Aortic smooth muscle cell (primary cell): ENCODE data around the gene USP5. TPM values are rescaled to one million over a fixed set of nuclear protein-coding genes. Genes with fewer than 3 reads are reported as not detected.

Experiments
- total RNA-seq: library from RNA; depleted of rRNA; stranded (reverse); fragments of >200 nt; gene quantifications from 2 replicates; pipeline ENCODE4 v1.2.3, GENCODE V29; 2014

USP5 gene
- total RNA-seq = 98.9 and 128 TPM in 2 replicates

GRCh38 chr12:6851921-6852650, at the start of gene USP5:
TSS of gene USP5 (plus strand) at chr12:6852150. CDS start at chr12:6852180, 30 bp downstream.

GRCh38 chr12:6821591-6822425, 30.1 kb upstream of the USP5 start, which contains the start of gene GPR162:
TSS of gene GPR162 (plus strand) at chr12:6821821. CDS start at chr12:6823899, 2,078 bp downstream.

GRCh38 chr12:6827982-6828780, 23.8 kb upstream of the USP5 start, which contains the start of gene P3H3:
TSS of gene P3H3 (plus strand) at chr12:6828407. CDS start at chr12:6828441, 34 bp downstream.

GRCh38 chr12:6840761-6841515, 11.0 kb upstream of the USP5 start, which contains the start of gene GNB3:
TSS of gene GNB3 (plus strand) at chr12:6840925. CDS start at chr12:6841288, 363 bp downstream.

GRCh38 chr12:6851153-6851920, 613 bp upstream of the USP5 start, which contains the start of gene CDCA3:
TSS of gene CDCA3 (minus strand) at chr12:6851286. CDS start at chr12:6850952, 334 bp downstream.

GRCh38 chr12:6867413-6868210, 15.7 kb downstream of the USP5 start, which contains the start of gene TPI1:
TSS of gene TPI1 (plus strand) at chr12:6867531. CDS start at chr12:6867567, 36 bp downstream.

GRCh38 chr12:6873094-6874014, 21.4 kb downstream of the USP5 start, which contains the start of gene SPSB2:
TSS of gene SPSB2 (minus strand) at chr12:6873303. CDS start at chr12:6872901, 402 bp downstream.

GRCh38 chr12:6904280-6905276, 52.6 kb downstream of the USP5 start, which contains the start of gene LRRC23:
TSS of gene LRRC23 (plus strand) at chr12:6904822. CDS start at chr12:6905634, 812 bp downstream.

GRCh38 chr12:6914246-6914946, 62.4 kb downstream of the USP5 start, which contains the start of gene ENO2:
TSS of gene ENO2 (plus strand) at chr12:6914580. CDS start at chr12:6915833, 1,253 bp downstream.

Other genes with a start within 250 kb of the USP5 start
- 228 and 268 TPM in 2 replicates for gene CHD4, start 244.8 kb upstream of the USP5 start, total RNA-seq
- not detected in 2 replicates for gene LPAR5, start 216.2 kb upstream of the USP5 start, total RNA-seq
- gene ACRBP, start 204.7 kb upstream of the USP5 start, total RNA-seq = 0.13 and 0.25 TPM in 2 replicates
- gene ING4, start 189.0 kb upstream of the USP5 start, total RNA-seq = 26.0 and 41.9 TPM in 2 replicates
- 9.2 and 10.6 TPM in 2 replicates for gene ZNF384, start 162.8 kb upstream of the USP5 start, total RNA-seq
- 0.13 TPM in 1 of 2 replicates, not detected in the other for gene PIANP, start 151.3 kb upstream of the USP5 start, total RNA-seq
- 143 and 164 TPM in 2 replicates for gene COPS7A, start 128.1 kb upstream of the USP5 start, total RNA-seq
- gene MLF2, start 99.0 kb upstream of the USP5 start, total RNA-seq = 119 TPM in 2 replicates
- 58.0 and 85.9 TPM in 2 replicates for gene PTMS, start 85.8 kb upstream of the USP5 start, total RNA-seq
- under 0.01 and 0.12 TPM in 2 replicates for gene LAG3, start 79.6 kb upstream of the USP5 start, total RNA-seq
- 3.1 and 7.5 TPM in 2 replicates for gene CD4, start 62.6 kb upstream of the USP5 start, total RNA-seq
- 5.7 and 7.9 TPM in 2 replicates for gene GPR162, start 30.3 kb upstream of the USP5 start, total RNA-seq
- 90.6 and 104 TPM in 2 replicates for gene P3H3, start 23.7 kb upstream of the USP5 start, total RNA-seq
- gene GNB3, start 11.2 kb upstream of the USP5 start, total RNA-seq = 1.6 and 1.8 TPM in 2 replicates
- gene CDCA3, start 864 bp upstream of the USP5 start, total RNA-seq = 9.5 and 19.2 TPM in 2 replicates
- 769 and 1,187 TPM in 2 replicates for gene TPI1, start 15.4 kb downstream of the USP5 start, total RNA-seq
- 9.6 and 10.5 TPM in 2 replicates for gene SPSB2, start 21.2 kb downstream of the USP5 start, total RNA-seq
- gene LRRC23, start 52.7 kb downstream of the USP5 start, total RNA-seq = 12.4 and 12.7 TPM in 2 replicates
- gene ENO2, start 62.4 kb downstream of the USP5 start, total RNA-seq = 16.2 and 19.3 TPM in 2 replicates
- 6.7 and 23.0 TPM in 2 replicates for gene ATN1, start 75.8 kb downstream of the USP5 start, total RNA-seq
- not detected in 2 replicates for gene RNU7-1, start 91.7 kb downstream of the USP5 start, total RNA-seq
- 114 and 150 TPM in 2 replicates for gene C12orf57, start 91.9 kb downstream of the USP5 start, total RNA-seq
- not detected in 2 replicates for gene PTPN6, start 99.2 kb downstream of the USP5 start, total RNA-seq
- 103 and 125 TPM in 2 replicates for gene PHB2, start 118.5 kb downstream of the USP5 start, total RNA-seq
- 26.3 and 35.9 TPM in 2 replicates for gene EMG1, start 118.8 kb downstream of the USP5 start, total RNA-seq
- 7.3 and 13.2 TPM in 2 replicates for gene LPCAT3, start 166.3 kb downstream of the USP5 start, total RNA-seq
- gene C1S, start 208.6 kb downstream of the USP5 start, total RNA-seq = 215 and 232 TPM in 2 replicates
- 69.8 and 146 TPM in 2 replicates for gene C1R, start 240.3 kb downstream of the USP5 start, total RNA-seq